HG02970 (cell line): ENCODE data around the gene PTGER3.

Source experiments
- ATAC-seq: cut with Tn5 transposase; IDR thresholded peaks from one replicate; pipeline ENCODE4 v1.9.1; 2021; ENCODE audit warnings: mild to moderate bottlenecking, moderate library complexity, moderate number of reproducible peaks; ENCODE audit not compliant: unreplicated experiment, low FRiP score

Gene PTGER3

GRCh38 chr1:71053758-71054157 lies 6.1 kb upstream of the PTGER3 start:
- ATAC-seq = no peak

- no peak for ATAC-seq
Observed at GRCh38 chr1:71053146-71053545, 5.5 kb upstream of the PTGER3 start.

- peak; percentile 58 for ATAC-seq
Observed at GRCh38 chr1:71049951-71050598, 2.5 kb upstream of the PTGER3 start.

- no peak for ATAC-seq
Observed at GRCh38 chr1:71046891-71047634, 553 bp downstream of the PTGER3 start.

GRCh38 chr1:71045463-71046028 lies 2.1 kb downstream of the PTGER3 start:
- ATAC-seq = no peak

GRCh38 chr1:71044833-71045232 lies 2.8 kb downstream of the PTGER3 start:
- ATAC-seq = no peak

- ATAC-seq = no peak
Observed at GRCh38 chr1:71043065-71043464, 4.6 kb downstream of the PTGER3 start.

- no peak for ATAC-seq
Observed at GRCh38 chr1:71041806-71042205, 5.8 kb downstream of the PTGER3 start.

GRCh38 chr1:71039661-71040262 lies 7.9 kb downstream of the PTGER3 start:
- no peak for ATAC-seq

- no peak for ATAC-seq
Observed at GRCh38 chr1:71038942-71039341, 8.7 kb downstream of the PTGER3 start.

GRCh38 chr1:71037829-71038620 lies 9.6 kb downstream of the PTGER3 start:
- no peak for ATAC-seq

- no peak for ATAC-seq
Observed at GRCh38 chr1:71037066-71037465, 10.6 kb downstream of the PTGER3 start.

- no peak for ATAC-seq
Observed at GRCh38 chr1:71033136-71033535, 14.5 kb downstream of the PTGER3 start.

- no peak for ATAC-seq
Observed at GRCh38 chr1:71031426-71031825, 16.2 kb downstream of the PTGER3 start.

- no peak for ATAC-seq
Observed at GRCh38 chr1:71030026-71030425, 17.6 kb downstream of the PTGER3 start.

GRCh38 chr1:71028981-71029380 lies 18.6 kb downstream of the PTGER3 start:
- no peak for ATAC-seq

GRCh38 chr1:71027991-71028390 lies 19.6 kb downstream of the PTGER3 start:
- ATAC-seq = no peak

- no peak for ATAC-seq
Observed at GRCh38 chr1:71026093-71026492, 21.5 kb downstream of the PTGER3 start.

GRCh38 chr1:71023515-71023914 lies 24.1 kb downstream of the PTGER3 start:
- no peak for ATAC-seq

- ATAC-seq = no peak
Observed at GRCh38 chr1:71019233-71019969, 28.2 kb downstream of the PTGER3 start.
